Choroid plexus epithelial cell (primary cell): ENCODE measurements around the gene ORAI3.

Source experiments
- DNase-seq: peaks from one replicate; pipeline ENCODE4 v3.0.0-alpha.2; 2010; ENCODE audit warnings: low read depth
- H3K4me3 ChIP-seq: 2 replicates; pipeline ENCODE4 v1.5.1; 2011; ENCODE audit warnings: low read depth, mild to moderate bottlenecking, control low read depth, low read length, moderate library complexity
- CTCF ChIP-seq: conservative IDR thresholded peaks from 2 replicates; pipeline ENCODE4 v1.5.1; 2011; ENCODE audit warnings: low read depth, mild to moderate bottlenecking, control low read depth, inconsistent platforms, low read length, moderate library complexity

The ORAI3 gene

GRCh38 chr16:30986129-30986991 is 37.5 kb downstream of the ORAI3 start:
- DNase-seq, result no peak
- H3K4me3 ChIP-seq, result no peak overlapping the region
- no peak for TF ChIP-seq CTCF

DNA sequence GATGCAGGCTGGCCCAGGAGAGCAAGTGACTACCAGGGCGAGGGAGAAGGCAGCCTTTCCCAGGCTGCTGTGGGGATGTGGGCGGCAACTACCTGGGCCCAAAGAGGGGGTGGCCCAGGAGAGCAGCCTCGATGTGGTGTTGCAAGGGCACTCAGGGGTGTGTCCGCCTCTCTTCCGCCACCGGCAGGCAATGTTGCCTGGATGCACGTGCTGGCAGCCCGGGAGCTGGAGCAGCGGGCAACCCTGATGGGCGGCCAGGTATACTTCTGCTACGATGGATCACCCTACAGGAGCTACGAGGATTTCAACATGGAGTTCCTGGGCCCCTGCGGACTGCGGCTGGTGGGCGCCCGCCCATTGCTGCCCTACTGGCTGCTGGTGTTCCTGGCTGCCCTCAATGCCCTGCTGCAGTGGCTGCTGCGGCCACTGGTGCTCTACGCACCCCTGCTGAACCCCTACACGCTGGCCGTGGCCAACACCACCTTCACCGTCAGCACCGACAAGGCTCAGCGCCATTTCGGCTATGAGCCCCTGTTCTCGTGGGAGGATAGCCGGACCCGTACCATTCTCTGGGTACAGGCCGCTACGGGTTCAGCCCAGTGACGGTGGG is 38.8 kb downstream of the ORAI3 start:
- no peak overlapping the region for H3K4me3 ChIP-seq
- no peak for TF ChIP-seq CTCF
- no peak for DNase-seq

- no peak for TF ChIP-seq CTCF
- H3K4me3 ChIP-seq, result no peak overlapping the region
- no peak for DNase-seq
Observed at GRCh38 chr16:30989469-30990047, 40.7 kb downstream of the ORAI3 start.

DNA sequence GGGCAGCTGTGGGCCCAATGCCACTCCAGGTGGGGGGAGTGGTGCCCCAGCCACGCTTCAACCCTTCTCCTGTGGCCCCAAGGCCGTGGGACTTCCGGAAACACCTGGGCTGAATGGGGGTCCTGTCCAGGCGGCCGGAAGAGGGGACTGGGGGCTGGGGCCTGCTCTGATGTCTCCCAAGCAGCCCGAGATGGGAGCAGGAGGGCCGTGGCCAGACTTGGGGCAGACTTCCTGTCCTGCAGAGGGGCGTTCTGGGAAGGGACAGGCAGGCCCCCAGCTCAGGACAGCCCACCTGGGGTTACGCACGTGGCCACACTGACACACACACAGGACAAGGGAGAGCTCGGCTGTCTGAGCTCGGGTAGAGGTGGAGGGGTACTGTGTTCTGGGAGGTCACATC is 41.2 kb downstream of the ORAI3 start:
- TF ChIP-seq CTCF, result no peak
- DNase-seq, result no peak
- no peak overlapping the region for H3K4me3 ChIP-seq

- no peak overlapping the region for H3K4me3 ChIP-seq
- DNase-seq, result no peak
- no peak for TF ChIP-seq CTCF
Observed at GRCh38 chr16:30991052-30991451, 42.2 kb downstream of the ORAI3 start.

- no peak for TF ChIP-seq CTCF
- no peak overlapping the region for H3K4me3 ChIP-seq
- DNase-seq, result no peak
Observed at GRCh38 chr16:30992276-30992780, 43.5 kb downstream of the ORAI3 start.
